Esophagus muscularis mucosa (tissue), 3 donors: Measurements from ENCODE around the gene RTL9.

Experiments
- POLR2A ChIP-seq: fragments of 450-650 bp; IDR thresholded peaks from one replicate; pipeline ENCODE4 v1.6.1; 2017; ENCODE audit warnings: antibody characterized with exemption, moderate library complexity, mild to moderate bottlenecking, low read depth
- TF ChIP-seq, protein P1 (sequence below), 3 experiments: fragments of 200-600 bp in 2 of 3; fragments of 450-650 bp in 1 of 3; sonication (generic) in 2 of 3; IDR thresholded peaks; one replicate each; pipeline ENCODE4 v1.5.1; 2017 to 2019; ENCODE audit warnings: antibody characterized with exemption in 3 of 3, mild to moderate bottlenecking in 2 of 3, moderate library complexity in 1 of 3

DNA sequence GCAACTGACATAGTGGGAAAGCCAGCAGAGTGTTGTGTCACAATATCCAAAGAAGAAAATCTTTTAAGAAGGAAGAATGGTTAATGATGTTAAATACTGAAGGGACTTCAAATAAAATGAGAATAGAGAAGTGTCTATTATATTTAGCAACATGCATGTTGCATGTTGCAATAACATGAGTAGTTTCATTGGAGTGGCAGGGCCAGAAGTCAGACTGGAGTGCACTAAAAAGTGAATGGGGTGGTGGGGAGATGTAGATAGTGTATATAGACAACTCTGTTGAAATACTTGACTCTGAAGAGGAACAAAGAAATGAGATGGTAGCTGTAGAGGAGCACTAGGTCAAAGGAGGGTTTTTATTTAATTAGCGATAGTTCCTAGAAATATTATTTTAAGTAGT lies 31.3 kb upstream of the RTL9 start:
- TF ChIP-seq, protein P1, sequence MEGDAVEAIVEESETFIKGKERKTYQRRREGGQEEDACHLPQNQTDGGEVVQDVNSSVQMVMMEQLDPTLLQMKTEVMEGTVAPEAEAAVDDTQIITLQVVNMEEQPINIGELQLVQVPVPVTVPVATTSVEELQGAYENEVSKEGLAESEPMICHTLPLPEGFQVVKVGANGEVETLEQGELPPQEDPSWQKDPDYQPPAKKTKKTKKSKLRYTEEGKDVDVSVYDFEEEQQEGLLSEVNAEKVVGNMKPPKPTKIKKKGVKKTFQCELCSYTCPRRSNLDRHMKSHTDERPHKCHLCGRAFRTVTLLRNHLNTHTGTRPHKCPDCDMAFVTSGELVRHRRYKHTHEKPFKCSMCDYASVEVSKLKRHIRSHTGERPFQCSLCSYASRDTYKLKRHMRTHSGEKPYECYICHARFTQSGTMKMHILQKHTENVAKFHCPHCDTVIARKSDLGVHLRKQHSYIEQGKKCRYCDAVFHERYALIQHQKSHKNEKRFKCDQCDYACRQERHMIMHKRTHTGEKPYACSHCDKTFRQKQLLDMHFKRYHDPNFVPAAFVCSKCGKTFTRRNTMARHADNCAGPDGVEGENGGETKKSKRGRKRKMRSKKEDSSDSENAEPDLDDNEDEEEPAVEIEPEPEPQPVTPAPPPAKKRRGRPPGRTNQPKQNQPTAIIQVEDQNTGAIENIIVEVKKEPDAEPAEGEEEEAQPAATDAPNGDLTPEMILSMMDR (IDR thresholded peaks at IDR 0.05), result no peak
- no peak for TF ChIP-seq POLR2A
